Mesenchymal stem cell (in vitro differentiated cells and primary cell): Measurements from ENCODE around the gene TGFBR1.

Experiments used
- DNase-seq: peaks from one replicate; pipeline ENCODE4 v3.0.0-alpha.2; 2013
- H2AFZ ChIP-seq: one replicate; pipeline ENCODE4 v1.6.1; 2013; ENCODE audit warnings: low read depth, mild to moderate bottlenecking, control low read depth, inconsistent platforms, low read length, moderate library complexity
- H2AK5ac ChIP-seq: 2 replicates; pipeline ENCODE4 v1.6.1; 2013; ENCODE audit warnings: low read length, moderate library complexity, mild to moderate bottlenecking, inconsistent platforms; ENCODE audit not compliant: severe bottlenecking
- H2BK120ac ChIP-seq: one replicate; pipeline ENCODE4 v1.6.1; 2013; ENCODE audit warnings: low read depth, mild to moderate bottlenecking, inconsistent platforms, low read length, moderate library complexity
- H2BK12ac ChIP-seq, 2 experiments: one replicate each; pipeline ENCODE4 v1.6.1; 2013; ENCODE audit warnings: inconsistent platforms in 2 of 2, low read length in 2 of 2, mild to moderate bottlenecking in 2 of 2, moderate library complexity in 2 of 2, control low read depth in 1 of 2
- H2BK15ac ChIP-seq: one replicate; pipeline ENCODE4 v1.6.1; 2013; ENCODE audit warnings: mild to moderate bottlenecking, low read depth, inconsistent platforms; ENCODE audit not compliant: poor library complexity, severe bottlenecking
- H2BK5ac ChIP-seq: 2 replicates; pipeline ENCODE4 v1.6.1; 2013; ENCODE audit warnings: low read depth, mild to moderate bottlenecking, low read length, control low read depth, inconsistent platforms; ENCODE audit not compliant: poor library complexity, severe bottlenecking
- H3K14ac ChIP-seq, 2 experiments: one replicate each; pipeline ENCODE4 v1.6.1; 2013; ENCODE audit warnings: inconsistent platforms in 2 of 2, low read length in 2 of 2, control low read depth in 1 of 2, mild to moderate bottlenecking in 1 of 2, moderate library complexity in 1 of 2
- H3K18ac ChIP-seq, 2 experiments: one replicate each; pipeline ENCODE4 v1.6.1; 2013; ENCODE audit warnings: inconsistent platforms in 2 of 2, low read length in 2 of 2, control low read depth in 1 of 2, low read depth in 1 of 2, mild to moderate bottlenecking in 1 of 2
- H3K23ac ChIP-seq, 2 experiments: one replicate each; pipeline ENCODE4 v1.6.1; 2013; ENCODE audit warnings: inconsistent platforms in 2 of 2, low read length in 2 of 2, mild to moderate bottlenecking in 2 of 2, moderate library complexity in 2 of 2, control low read depth in 1 of 2
- H3K27ac ChIP-seq: 2 replicates; pipeline ENCODE4 v1.5.1; 2013; ENCODE audit warnings: mild to moderate bottlenecking, moderate library complexity, low read length, control low read depth, inconsistent platforms; ENCODE audit not compliant: poor library complexity, severe bottlenecking
- H3K27me3 ChIP-seq, 2 experiments: 2 replicates each; pipeline versions ENCODE4 v1.6.1 to v1.7.0; 2013; ENCODE audit warnings: low read length in 2 of 2, mild to moderate bottlenecking in 2 of 2, moderate library complexity in 2 of 2, control low read depth in 1 of 2, inconsistent platforms in 1 of 2; ENCODE audit not compliant: control insufficient read depth in 1 of 2, insufficient read depth in 1 of 2
- H3K36me3 ChIP-seq, 2 experiments: 2 replicates each; pipeline versions ENCODE4 v1.6.1 to v1.7.0; 2013; ENCODE audit warnings: low read length in 2 of 2, control low read depth in 1 of 2, inconsistent platforms in 1 of 2, low read depth in 1 of 2, mild to moderate bottlenecking in 1 of 2; ENCODE audit not compliant: insufficient read depth in 2 of 2, control insufficient read depth in 1 of 2
- H3K4ac ChIP-seq, 2 experiments: one replicate each; pipeline ENCODE4 v1.6.1; 2013; ENCODE audit warnings: inconsistent platforms in 2 of 2, low read length in 2 of 2, mild to moderate bottlenecking in 2 of 2, moderate library complexity in 2 of 2, control low read depth in 1 of 2, low read depth in 1 of 2
- H3K4me1 ChIP-seq: 2 replicates; pipeline ENCODE4 v1.6.1; 2013; ENCODE audit warnings: low read depth, low read length, control low read depth; ENCODE audit not compliant: control insufficient read depth, insufficient read depth
- H3K4me2 ChIP-seq: 2 replicates; pipeline ENCODE4 v1.6.1; 2013; ENCODE audit warnings: low read length, mild to moderate bottlenecking, inconsistent platforms; ENCODE audit not compliant: poor library complexity, severe bottlenecking
- H3K4me3 ChIP-seq, 2 experiments: 2 replicates each; pipeline versions ENCODE4 v1.5.1 to v1.7.0; 2013; ENCODE audit warnings: low read length in 2 of 2, mild to moderate bottlenecking in 2 of 2, control low read depth in 1 of 2, low read depth in 1 of 2; ENCODE audit not compliant: insufficient read depth in 1 of 2
- H3K79me1 ChIP-seq: replicated peaks from 2 replicates; pipeline ENCODE4 v1.6.1; 2013; ENCODE audit warnings: mild to moderate bottlenecking, control low read depth, low read length, inconsistent platforms; ENCODE audit not compliant: poor library complexity, severe bottlenecking
- H3K9ac ChIP-seq: 2 replicates; pipeline ENCODE4 v1.7.0; 2013; ENCODE audit warnings: mild to moderate bottlenecking, low read length, moderate library complexity
- H3K9me3 ChIP-seq: 2 replicates; pipeline ENCODE4 v1.7.0; 2013; ENCODE audit warnings: mild to moderate bottlenecking, low read length; ENCODE audit not compliant: control insufficient read depth
- H4K8ac ChIP-seq: one replicate; pipeline ENCODE4 v1.6.1; 2013; ENCODE audit warnings: inconsistent platforms, mild to moderate bottlenecking, low read length, moderate library complexity
- H4K91ac ChIP-seq: one replicate; pipeline ENCODE4 v1.6.1; 2013; ENCODE audit warnings: mild to moderate bottlenecking, low read length, inconsistent platforms
- WGBS: methylation state at CpG from one replicate; pipeline ENCODE4 v1.1.7; 2013; ENCODE audit warnings: mixed read lengths; 5-methylcytosine and 5-hydroxymethylcytosine counted together

The TGFBR1 gene

DNA sequence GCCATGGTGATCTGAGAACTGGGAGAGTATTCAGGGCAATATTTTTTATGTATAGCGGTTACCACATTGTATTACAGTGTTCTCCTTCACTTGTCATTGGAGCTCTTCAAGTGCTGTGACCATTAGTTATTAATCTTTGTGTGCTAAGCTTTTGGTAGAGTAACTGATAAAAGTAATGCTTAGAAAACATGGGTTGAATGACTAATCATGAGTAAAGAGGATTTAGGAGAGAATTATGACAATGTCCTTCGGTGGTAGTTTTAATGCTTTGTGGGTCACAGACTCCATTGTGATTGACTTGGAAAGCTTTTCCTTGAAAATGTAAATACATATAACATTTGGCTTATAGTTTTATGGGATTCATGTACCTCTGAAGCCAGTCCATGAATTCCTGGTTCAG, 21.4 kb downstream of the TGFBR1 start:
- H2AFZ ChIP-seq = no peak overlapping the region
- H2BK5ac ChIP-seq = no peak overlapping the region
- no peak overlapping the region for H2BK12ac ChIP-seq
- H3K14ac ChIP-seq = no peak overlapping the region
- no peaks in the 10 kb centered on the region for H3K4me1 ChIP-seq
- H4K8ac ChIP-seq = no peak overlapping the region
- H2BK15ac ChIP-seq = no peak overlapping the region
- WGBS = 78% methylated on average over 2 of the region's 2 CpGs
- no peak overlapping the region for H2BK120ac ChIP-seq
- H3K4me3 ChIP-seq = no peak overlapping the region
- H3K9ac ChIP-seq = no peak overlapping the region
- no peak overlapping the region for H3K18ac ChIP-seq
- H2AK5ac ChIP-seq = no peak overlapping the region
- H3K9me3 ChIP-seq = no peaks in the 10 kb centered on the region
- H3K4ac ChIP-seq = no peak overlapping the region
- H3K23ac ChIP-seq = no peak overlapping the region
- no peak overlapping the region for H4K91ac ChIP-seq
- peaks cover 28% of the 10 kb centered on the region for H3K79me1 ChIP-seq
- no peaks in the 10 kb centered on the region for H3K27me3 ChIP-seq
- peak; percentile 38 for DNase-seq
- H3K36me3 ChIP-seq = peaks cover 0 to 3% of the 10 kb centered on the region in 2 experiments
- no peak overlapping the region for H3K27ac ChIP-seq
- H3K4me2 ChIP-seq = no peak overlapping the region

DNA sequence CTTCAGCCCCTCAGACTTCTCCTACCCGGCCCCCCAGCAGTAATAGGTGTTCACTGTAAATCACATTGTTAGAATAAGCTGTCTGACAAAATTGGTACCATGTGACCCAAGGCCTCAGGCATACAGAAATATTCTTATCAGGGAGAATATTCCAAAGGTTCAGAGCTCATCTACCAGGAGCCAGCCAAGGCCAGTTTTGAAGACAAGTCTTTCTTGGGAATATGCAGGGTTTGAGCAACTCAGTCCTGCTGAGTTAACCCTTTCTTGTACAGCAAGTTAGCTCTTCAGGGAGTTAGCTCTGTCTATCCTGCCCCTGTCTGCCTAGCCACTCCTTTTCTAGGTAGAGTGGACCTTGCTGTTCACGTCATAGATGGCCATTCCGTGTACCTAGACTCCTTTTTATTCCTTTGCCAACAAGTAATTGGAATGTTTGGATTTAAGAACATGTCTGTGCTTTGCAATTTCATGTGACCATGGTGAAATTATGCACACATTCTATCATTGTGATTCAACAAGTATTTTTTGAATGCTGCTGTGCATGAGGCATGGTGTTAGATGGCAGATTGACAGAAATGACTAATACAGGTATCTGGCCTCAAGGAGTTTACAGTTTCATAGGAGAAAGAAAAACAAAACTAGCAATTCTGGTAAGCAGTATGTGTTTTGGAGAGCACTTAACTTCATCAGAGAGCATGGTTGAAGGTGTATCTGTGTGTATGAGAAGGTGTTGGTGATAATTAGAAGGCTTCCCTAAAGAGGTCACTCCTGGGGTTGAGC, 22.6 kb downstream of the TGFBR1 start:
- WGBS = 100% methylated on average over 3 of the region's 3 CpGs
- H2BK5ac ChIP-seq = no peak overlapping the region
- no peaks in the 10 kb centered on the region for H3K27me3 ChIP-seq
- H3K4me1 ChIP-seq = no peaks in the 10 kb centered on the region
- no peak overlapping the region for H2BK120ac ChIP-seq
- H3K79me1 ChIP-seq = peaks cover 25% of the 10 kb centered on the region
- no peak for DNase-seq
- no peak overlapping the region for H3K9ac ChIP-seq
- no peak overlapping the region for H2BK12ac ChIP-seq
- H3K14ac ChIP-seq = no peak overlapping the region
- no peak overlapping the region for H3K4me3 ChIP-seq
- no peak overlapping the region for H3K4me2 ChIP-seq
- no peak overlapping the region for H3K23ac ChIP-seq
- no peak overlapping the region for H2AFZ ChIP-seq
- no peak overlapping the region for H3K27ac ChIP-seq
- H3K9me3 ChIP-seq = no peaks in the 10 kb centered on the region
- no peak overlapping the region for H3K4ac ChIP-seq
- no peak overlapping the region for H2BK15ac ChIP-seq
- H3K18ac ChIP-seq = no peak overlapping the region
- H2AK5ac ChIP-seq = no peak overlapping the region
- peaks cover 6 to 7% of the 10 kb centered on the region in 2 experiments for H3K36me3 ChIP-seq
- no peak overlapping the region for H4K91ac ChIP-seq
- no peak overlapping the region for H4K8ac ChIP-seq

DNA sequence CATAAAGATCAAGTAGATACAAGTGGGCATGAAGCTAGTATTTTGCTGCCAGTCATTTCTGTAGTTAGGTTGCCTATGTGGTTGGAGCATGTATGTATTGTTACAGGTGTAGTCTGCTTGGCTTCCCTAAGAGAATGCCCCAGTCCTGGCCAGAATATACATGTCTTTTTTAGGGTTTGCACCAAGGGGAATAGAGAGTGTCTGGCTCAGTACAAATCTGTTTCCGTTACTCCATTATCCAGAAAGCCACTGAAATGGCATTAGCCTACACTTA, 23.2 kb downstream of the TGFBR1 start:
- Histone ChIP-seq H2BK12ac (no peak overlapping the region), H3K4me3 (no peak overlapping the region), H2BK15ac (no peak overlapping the region), H2AFZ (no peak overlapping the region), H3K4me2 (no peak overlapping the region), H2AK5ac (no peak overlapping the region), H3K23ac (no peak overlapping the region), H3K27ac (no peak overlapping the region), H3K79me1 (peaks cover 25% of the 10 kb centered on the region), H3K9ac (no peak overlapping the region), H3K36me3 (peaks cover 7 to 11% of the 10 kb centered on the region in 2 experiments), H3K27me3 (no peaks in the 10 kb centered on the region), H4K91ac (no peak overlapping the region), H3K4me1 (no peaks in the 10 kb centered on the region), H2BK5ac (no peak overlapping the region), H3K18ac (no peak overlapping the region), H3K9me3 (no peaks in the 10 kb centered on the region), H2BK120ac (no peak overlapping the region), H3K4ac (no peak overlapping the region), H4K8ac (no peak overlapping the region), H3K14ac (no peak overlapping the region)
- DNase-seq = no peak
- WGBS = 88% methylated on average over 1 of the region's 1 CpG

DNA sequence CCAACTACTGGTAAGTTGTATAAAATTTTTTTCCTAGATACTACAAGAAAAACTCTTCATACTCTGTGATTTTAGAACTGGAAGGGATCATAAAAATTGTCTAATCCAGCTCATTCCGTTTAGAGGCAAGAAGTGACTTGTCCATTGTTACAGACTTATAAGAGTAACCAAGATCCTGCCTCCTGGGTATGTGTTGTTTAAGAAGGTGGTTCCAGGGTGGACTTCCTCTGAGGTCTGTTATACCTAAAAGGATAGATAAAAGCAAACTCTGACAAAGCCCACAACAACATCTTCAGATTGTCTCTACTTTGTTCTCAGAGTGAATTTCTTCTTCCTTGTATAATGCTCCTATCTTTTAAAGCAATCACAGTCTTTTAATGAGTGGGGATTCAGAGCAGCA, 24.2 kb downstream of the TGFBR1 start:
- H2BK12ac ChIP-seq = no peak overlapping the region
- no peak overlapping the region for H3K4me2 ChIP-seq
- peaks cover 7 to 14% of the 10 kb centered on the region in 2 experiments for H3K36me3 ChIP-seq
- no peak overlapping the region for H3K14ac ChIP-seq
- H4K8ac ChIP-seq = no peak overlapping the region
- no peak overlapping the region for H2BK5ac ChIP-seq
- peaks cover 23% of the 10 kb centered on the region for H3K79me1 ChIP-seq
- no peak overlapping the region for H2AK5ac ChIP-seq
- H4K91ac ChIP-seq = no peak overlapping the region
- no peaks in the 10 kb centered on the region for H3K27me3 ChIP-seq
- no peak overlapping the region for H3K27ac ChIP-seq
- H3K4ac ChIP-seq = no peak overlapping the region
- WGBS = 100% methylated on average over 1 of the region's 1 CpG
- no peak for DNase-seq
- no peak overlapping the region for H3K18ac ChIP-seq
- H2BK15ac ChIP-seq = no peak overlapping the region
- H3K9ac ChIP-seq = no peak overlapping the region
- H3K4me1 ChIP-seq = peaks cover under 1% of the 10 kb centered on the region
- H3K9me3 ChIP-seq = no peaks in the 10 kb centered on the region
- H3K4me3 ChIP-seq = no peak overlapping the region
- no peak overlapping the region for H3K23ac ChIP-seq
- no peak overlapping the region for H2BK120ac ChIP-seq
- no peak overlapping the region for H2AFZ ChIP-seq
